Mononuclear cell (primary cell): ENCODE measurements around the gene FSIP2. TPM values are rescaled to one million over a fixed set of nuclear protein-coding genes. Genes with fewer than 3 reads are reported as not detected.
"Not testable (repeated sequence)": the region's sequence is repeated elsewhere in the genome, so short reads cannot be mapped to it uniquely, and the experiment has no call there.

ENCODE experiments used
- H3K27me3 ChIP-seq: 2 replicates; pipeline ENCODE4 v1.6.0; 2011; ENCODE audit warnings: low read length, control low read depth; ENCODE audit not compliant: insufficient read depth
- H3K4me1 ChIP-seq: 2 replicates; pipeline ENCODE4 v1.5.1; 2011; ENCODE audit warnings: mild to moderate bottlenecking, low read length, control low read depth; ENCODE audit not compliant: insufficient read depth
- H3K4me3 ChIP-seq: 2 replicates; pipeline ENCODE4 v1.5.1; 2011; ENCODE audit warnings: mild to moderate bottlenecking, low read length, moderate library complexity
- H3K9me3 ChIP-seq: 2 replicates; pipeline ENCODE4 v1.5.1; 2011; ENCODE audit warnings: low read depth, mild to moderate bottlenecking, control low read depth, low read length
- total RNA-seq: library from RNA; depleted of rRNA; stranded (reverse); fragments of >200 nt; gene quantifications from one replicate; pipeline ENCODE4 v1.2.3, GENCODE V29; 2012

Gene FSIP2
- total RNA-seq, 1 donor = 0.10 TPM

GRCh38 chr2:185833864-185834263, 95.3 kb downstream of the FSIP2 start:
- no peak overlapping the region for H3K4me3 ChIP-seq

GRCh38 chr2:185835974-185836373, 97.4 kb downstream of the FSIP2 start:
- no peaks in the 10 kb centered on the region for H3K27me3 ChIP-seq
- no peak overlapping the region for H3K4me3 ChIP-seq
- no peaks in the 10 kb centered on the region for H3K4me1 ChIP-seq

More at GRCh38 chr2:185833864-185834263, 95.3 kb downstream of the FSIP2 start:
- Histone ChIP-seq H3K27me3 (no peaks in the 10 kb centered on the region), H3K9me3 (peaks cover 16% of the 10 kb centered on the region), H3K4me1 (no peaks in the 10 kb centered on the region)

GRCh38 chr2:185854885-185855284, 116.3 kb downstream of the FSIP2 start:
- Histone ChIP-seq H3K4me3 (no peak overlapping the region), H3K27me3 (no peaks in the 10 kb centered on the region), H3K4me1 (no peaks in the 10 kb centered on the region), H3K9me3 (no peaks in the 10 kb centered on the region)

More at GRCh38 chr2:185835974-185836373, 97.4 kb downstream of the FSIP2 start:
- H3K9me3 ChIP-seq = peaks cover 18% of the 10 kb centered on the region

GRCh38 chr2:185857691-185858090, 119.1 kb downstream of the FSIP2 start:
- H3K9me3 ChIP-seq = no peaks in the 10 kb centered on the region
- no peaks in the 10 kb centered on the region for H3K4me1 ChIP-seq
- no peaks in the 10 kb centered on the region for H3K27me3 ChIP-seq
- no peak overlapping the region for H3K4me3 ChIP-seq

GRCh38 chr2:185859506-185859905, 120.9 kb downstream of the FSIP2 start:
- Histone ChIP-seq H3K9me3 (no peaks in the 10 kb centered on the region), H3K27me3 (no peaks in the 10 kb centered on the region), H3K4me3 (no peak overlapping the region), H3K4me1 (no peaks in the 10 kb centered on the region)

GRCh38 chr2:185860321-185860720, 121.7 kb downstream of the FSIP2 start:
- Histone ChIP-seq H3K9me3 (no peaks in the 10 kb centered on the region), H3K4me1 (no peaks in the 10 kb centered on the region), H3K4me3 (no peak overlapping the region), H3K27me3 (no peaks in the 10 kb centered on the region)

- Histone ChIP-seq H3K27me3 (no peaks in the 10 kb centered on the region), H3K4me3 (no peak overlapping the region), H3K4me1 (no peaks in the 10 kb centered on the region), H3K9me3 (no peaks in the 10 kb centered on the region)
Measured at GRCh38 chr2:185862657-185863398, 124.2 kb downstream of the FSIP2 start.

- H3K27me3 ChIP-seq, H3K4me1 ChIP-seq, H3K4me3 ChIP-seq, H3K9me3 ChIP-seq: not testable (repeated sequence)
Measured at GRCh38 chr2:185864468-185865260, 126.1 kb downstream of the FSIP2 start.

- Histone ChIP-seq H3K27me3 (no peaks in the 10 kb centered on the region), H3K4me3 (no peak overlapping the region), H3K9me3 (peaks cover 6% of the 10 kb centered on the region), H3K4me1 (no peaks in the 10 kb centered on the region)
Measured at GRCh38 chr2:185875136-185875931, 136.7 kb downstream of the FSIP2 start.

- no peak overlapping the region for H3K4me3 ChIP-seq
- no peaks in the 10 kb centered on the region for H3K4me1 ChIP-seq
- no peaks in the 10 kb centered on the region for H3K27me3 ChIP-seq
- peaks cover 3% of the 10 kb centered on the region for H3K9me3 ChIP-seq
Measured at GRCh38 chr2:185876234-185876633, 137.6 kb downstream of the FSIP2 start.

GRCh38 chr2:185880396-185880795, 141.8 kb downstream of the FSIP2 start:
- no peaks in the 10 kb centered on the region for H3K4me1 ChIP-seq
- no peaks in the 10 kb centered on the region for H3K9me3 ChIP-seq

More at GRCh38 chr2:185880396-185880795, 141.8 kb downstream of the FSIP2 start:
- Histone ChIP-seq H3K4me3 (no peak overlapping the region), H3K27me3 (no peaks in the 10 kb centered on the region)
